Measurements from ENCODE around the gene MR1.

Gene MR1

DNA sequence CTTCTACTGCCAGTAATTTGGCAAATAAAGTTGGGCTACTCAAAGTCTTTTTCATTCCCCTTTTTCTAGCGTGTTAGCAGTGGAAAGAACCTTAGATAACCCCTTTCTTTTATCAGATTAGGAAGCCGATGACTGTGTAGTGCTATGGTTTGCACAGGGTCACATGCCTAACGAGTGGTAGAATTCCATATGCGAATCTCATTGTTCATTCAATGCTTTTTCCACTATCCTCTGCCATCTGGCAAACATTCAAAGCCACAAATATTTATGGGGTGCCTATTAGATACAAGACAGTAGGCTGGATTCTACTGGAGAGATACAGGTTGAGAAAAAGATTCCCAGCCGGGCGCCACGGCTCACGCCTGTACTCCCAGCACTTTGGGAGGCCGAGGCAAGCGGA lies 39.9 kb downstream of the MR1 start:
- DNase-seq, result no peak

DNA sequence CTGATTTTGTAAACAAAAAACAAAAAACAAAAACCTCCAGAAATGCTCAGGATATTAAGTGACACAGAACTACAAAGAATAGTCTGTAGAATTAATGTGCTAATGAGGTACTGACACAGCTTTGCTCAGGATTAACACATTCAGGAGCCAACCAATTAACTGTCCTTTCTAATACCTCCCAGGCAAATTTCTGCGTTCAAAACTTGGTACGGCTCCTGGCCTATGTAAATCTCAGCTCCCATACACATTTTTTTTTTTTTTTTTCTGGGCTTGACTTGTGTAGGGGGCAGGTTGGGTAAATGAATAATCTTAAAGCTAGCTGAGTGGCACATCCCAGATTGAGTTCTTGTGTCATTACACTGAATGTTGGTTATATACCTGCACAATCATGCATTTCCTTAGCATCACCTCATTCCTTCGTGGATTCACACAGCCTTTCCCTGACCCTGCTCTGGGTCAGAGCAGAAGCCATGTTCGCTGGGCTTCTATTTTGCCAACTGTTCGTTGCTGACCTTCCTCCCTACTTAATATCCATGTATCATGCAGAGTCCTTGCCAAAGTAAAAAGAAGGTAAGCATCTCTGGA lies 42.1 kb downstream of the MR1 start:
- DNase-seq, result no peak

DNA sequence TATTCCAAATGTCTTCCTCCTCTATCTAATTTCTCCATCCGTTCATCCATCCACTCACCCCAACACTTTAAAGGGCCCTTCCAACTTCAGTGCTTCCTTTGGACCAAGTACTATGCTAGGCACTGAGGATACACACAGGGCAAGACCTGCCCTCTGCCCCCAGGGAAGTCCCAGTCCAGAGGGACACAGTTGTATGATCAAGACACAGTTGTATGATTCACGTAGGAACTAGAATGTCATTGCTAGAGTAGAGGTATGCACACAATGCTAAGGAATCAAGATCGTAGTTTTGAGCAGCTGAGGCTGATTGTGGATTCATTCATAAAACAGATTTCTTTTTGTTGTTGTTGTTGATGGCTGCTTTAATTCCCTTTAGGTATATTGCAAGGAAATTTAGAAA lies 43.1 kb downstream of the MR1 start:
- no peak for DNase-seq

DNA sequence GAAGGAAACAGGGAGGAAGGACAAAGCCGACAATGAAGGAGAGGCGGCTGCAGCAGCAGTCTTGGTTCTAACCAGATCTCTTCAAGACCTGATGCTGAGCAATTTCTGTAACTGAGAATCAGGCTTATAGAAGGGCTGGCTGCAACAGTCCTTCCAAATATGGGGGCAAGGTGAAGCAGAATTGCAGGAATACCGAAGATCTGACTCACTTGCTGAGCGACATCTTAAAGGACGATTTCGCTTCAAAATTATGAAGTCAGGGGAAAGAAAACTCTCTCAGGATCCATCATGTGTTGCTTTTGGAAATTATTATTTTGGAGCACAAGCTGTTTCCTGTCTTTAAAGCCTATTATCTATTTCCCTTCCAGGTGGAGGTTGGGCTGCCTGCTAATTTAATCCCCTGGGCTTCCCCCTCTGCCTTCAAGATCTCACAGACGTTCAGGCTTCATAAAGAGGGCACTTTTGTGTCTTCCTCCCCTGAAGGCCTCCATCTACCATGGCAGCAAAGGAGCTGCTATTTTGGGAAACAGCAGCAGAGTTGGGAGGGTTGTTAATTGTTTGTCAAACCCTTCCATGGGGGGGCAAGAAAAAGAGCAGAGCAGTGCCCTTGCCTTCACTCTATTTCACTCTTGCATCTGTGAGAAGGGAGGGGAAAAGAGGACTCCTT lies 43.9 kb downstream of the MR1 start:
- DNase-seq, result no peak

DNA sequence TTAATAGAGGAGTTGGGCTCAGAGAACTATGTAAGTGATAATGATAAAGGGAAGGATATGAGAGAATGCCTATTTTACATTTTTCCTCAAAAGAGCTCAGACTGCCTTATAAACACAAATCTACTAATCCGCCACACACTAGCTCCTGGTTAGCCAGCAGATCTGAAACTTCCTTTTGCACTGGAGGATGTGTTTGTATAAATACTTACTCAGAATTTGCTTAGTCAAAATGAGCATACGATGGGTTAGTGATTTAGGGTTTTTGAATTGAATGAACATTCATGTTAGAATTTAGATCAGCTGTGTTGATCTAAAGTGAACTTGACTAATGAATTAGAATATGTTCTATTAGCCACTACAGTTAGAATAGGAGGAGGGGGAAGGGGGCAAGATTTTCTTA lies 45.6 kb downstream of the MR1 start:
- no peak for DNase-seq

DNA sequence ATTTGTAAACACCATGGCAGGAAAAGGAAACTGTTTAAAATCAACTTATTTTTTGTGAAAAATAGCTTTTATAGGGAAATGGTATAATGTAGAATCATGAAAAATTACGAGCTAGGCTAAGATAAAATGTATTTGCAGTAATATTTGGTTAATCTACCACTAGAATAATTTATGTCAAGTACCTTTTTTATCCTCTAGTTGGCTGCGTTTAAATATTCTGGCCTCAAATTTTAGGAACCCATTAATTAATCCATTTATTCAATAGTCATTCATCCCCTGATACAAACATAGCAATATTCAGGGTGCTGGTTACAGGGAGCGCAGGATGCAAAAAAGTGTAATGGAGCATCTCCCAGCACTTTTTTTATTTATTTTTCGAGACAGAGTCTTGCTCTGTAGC lies 46.1 kb downstream of the MR1 start:
- DNase-seq, result no peak

DNA sequence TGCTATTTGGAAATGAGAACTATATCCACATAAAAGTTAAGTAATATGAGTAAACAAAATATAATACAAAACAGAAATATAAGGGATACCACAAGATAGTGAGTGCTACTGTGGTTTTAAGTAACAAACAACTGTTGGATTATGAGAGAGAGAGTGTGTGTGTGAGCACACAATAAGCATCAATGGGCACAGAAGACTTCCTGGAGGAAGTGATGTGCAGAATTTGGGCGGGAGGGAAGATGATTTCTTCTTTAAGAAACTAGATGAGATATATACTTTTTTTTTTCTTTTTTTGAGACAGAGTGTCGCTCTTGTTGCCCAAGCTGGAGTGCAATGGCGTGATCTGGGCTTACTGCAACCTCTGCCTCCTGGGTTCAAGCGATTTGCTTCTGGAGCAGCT lies 46.8 kb downstream of the MR1 start:
- no peak for DNase-seq

DNA sequence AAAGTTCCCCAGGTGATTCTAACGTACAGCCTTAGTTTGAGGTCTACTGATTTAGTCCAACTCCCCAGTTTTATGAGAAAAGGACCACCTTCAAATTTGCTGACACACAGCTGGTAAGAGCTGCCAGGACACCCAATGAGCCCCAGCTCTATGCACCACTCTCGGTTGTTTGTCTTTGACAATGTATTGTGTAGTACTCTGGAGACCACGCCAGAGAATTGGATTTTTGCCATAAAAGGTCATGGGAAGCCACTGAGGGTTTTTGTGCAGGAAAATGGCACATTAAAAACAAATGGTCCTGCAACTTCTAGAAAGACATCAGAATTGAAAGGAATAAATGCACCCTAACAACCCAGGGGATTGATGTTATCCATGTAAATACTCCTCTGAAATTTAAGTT lies 47.6 kb downstream of the MR1 start:
- DNase-seq, result no peak

DNA sequence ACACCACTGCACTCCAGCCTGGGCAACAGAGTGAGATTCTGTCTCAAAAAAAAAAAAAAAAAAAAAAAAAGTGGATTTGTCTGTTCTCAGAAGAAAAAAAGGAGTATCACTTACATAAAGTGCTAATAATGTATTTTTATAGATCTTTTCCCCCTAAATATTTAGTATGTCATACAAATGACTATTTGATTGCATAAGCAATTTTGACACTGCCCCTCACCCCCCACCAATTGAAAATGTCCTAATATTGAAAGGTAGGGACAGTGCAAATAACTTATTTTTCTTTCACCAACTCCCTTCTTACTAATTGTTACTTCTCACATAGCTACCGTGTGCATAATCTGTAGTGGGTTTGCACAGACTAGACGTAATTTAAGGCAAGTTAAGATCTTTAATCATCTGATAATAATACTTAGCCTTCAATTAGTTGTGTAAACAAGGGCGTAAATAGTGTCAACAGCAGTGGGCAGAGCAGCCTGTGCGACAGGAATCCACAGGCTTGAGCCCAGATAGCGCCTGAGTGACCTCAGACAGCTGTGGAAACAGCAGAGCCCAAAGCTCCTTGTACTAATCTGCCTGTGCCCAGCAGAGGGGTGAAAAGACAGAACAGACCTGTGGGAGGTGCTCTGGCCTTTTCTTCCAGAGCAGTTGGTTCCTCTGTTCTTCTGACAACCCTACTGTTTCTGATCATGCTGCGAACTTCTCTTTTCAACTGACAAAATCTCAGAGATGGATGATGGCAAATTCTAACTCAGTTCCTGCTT lies 50.2 kb downstream of the MR1 start:
- DNase-seq, result peak; percentile 78

DNA sequence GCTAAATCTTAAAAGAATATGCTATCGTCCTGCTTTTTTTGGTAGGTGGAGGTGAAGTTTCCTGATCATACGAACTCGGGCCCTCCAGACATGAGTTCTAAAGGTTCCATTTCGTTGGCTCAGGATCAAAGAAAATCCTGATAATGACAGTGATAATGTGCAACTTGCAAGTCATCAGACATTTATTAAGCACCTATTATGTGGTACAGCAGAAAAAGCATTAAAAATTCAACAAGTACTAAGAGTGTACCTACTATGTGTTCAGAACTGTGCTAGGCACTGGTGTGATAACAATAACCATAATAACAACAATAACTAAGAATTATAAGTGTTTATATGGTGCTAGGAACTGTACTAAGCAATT lies 50.8 kb downstream of the MR1 start:
- DNase-seq, result no peak

DNA sequence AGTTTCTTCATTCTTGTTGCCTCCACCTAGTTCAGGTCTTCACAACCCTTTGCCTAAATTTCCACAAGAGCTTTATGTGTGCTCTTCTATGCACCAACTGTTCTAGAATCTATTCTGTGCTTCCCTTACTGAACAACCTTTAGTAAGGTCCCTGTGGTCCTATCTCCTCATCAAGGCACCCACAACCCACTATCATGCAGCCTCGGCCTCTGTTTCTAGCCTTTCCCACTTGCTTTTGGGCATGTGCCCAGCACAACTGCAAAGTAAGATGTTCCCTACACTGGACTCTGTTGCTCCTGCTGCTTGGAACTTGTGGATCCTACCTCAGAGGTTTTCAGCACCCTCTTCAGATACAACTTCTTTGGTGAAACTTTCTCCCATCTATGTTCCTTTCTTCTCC lies 52.3 kb downstream of the MR1 start:
- DNase-seq, result no peak

DNA sequence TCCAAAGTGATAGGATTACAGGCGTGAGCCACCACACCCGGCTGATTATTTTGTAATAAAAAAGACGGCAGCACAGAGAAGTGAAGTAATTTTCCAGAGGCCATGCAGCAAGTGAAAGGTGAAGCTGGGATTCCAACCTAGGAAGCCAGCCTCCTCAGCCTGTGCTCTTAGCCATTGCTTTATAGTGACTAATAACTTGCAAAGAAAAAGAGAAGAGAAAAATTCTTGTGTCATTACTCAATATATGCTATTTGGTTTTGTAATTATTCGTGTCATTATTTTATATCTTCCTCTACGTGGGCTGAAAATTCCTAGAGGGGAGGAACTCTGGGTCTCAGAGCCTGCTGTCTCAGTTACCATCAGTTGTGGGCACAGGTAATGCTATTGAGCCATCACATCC lies 53.1 kb downstream of the MR1 start:
- DNase-seq, result no peak

DNA sequence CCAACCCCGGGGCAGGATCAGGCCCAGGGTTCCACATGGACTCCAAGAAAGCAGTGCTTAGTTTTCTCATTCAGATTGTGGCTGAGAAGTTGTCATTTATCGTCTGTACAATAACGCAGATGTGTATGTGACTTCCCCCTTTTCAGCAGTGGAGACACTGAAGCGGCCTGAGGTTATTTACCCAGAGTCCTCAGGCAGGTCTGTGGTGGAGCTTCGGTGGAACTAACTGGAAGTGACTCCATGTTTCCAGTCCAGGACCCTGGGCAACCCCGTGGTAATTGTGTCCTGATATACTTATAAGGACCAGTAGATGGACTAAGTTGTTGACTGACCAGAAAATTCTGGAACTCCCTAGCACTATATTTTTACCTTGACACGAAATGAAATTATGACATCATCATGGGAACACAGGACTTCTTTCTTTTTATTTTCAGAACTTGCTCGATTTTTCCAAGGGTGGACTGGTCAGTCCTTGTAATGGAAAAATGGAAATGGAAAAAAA lies 53.7 kb downstream of the MR1 start:
- DNase-seq, result peak; percentile 78

DNA sequence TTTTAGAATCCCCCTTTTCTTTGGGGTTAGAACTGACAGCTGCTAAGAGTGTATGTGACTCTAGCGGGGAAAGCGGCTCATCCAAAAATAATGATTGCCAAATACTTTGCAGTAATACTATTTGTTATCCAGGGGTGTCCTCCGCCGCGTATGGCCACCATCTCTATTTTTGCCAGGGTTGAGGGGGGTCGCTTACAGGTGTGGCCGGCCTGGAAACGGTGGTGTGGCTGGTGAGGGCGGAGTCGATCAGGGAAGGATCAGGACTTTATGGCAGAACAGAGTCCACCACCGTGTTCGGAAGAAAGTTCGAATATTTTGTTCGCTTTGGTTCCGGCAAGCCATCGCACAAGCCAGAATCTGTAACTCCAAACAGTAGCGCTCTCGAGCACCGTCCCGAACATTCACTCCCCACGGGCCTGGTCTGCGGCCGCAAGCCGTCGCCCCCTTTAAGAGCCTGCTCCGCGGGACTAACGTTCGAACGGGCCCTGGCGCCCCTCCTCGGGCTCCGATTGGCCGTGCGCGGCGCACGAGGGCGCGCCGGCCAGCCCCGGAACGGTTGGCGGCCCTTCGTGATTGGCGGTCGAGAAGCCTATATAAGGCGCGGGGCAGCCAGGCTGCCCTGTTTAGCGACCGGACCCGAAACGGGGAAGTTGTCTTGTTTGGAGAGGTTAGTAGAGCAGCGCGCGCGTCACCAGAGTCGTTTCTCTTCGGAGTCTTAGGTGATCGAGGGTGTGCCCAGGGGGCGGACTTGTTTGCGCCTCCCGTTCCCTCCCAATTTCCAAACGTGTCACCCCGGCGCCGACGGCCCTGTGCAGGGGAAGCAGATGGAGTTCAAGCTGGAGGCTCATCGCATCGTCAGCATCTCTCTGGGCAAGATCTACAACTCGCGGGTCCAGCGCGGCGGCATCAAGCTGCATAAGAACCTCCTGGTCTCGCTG lies 54.6 kb downstream of the MR1 start, which contains the start of gene IER5:
IER5 (plus strand) TSS at position 622 of the 938 bp plus-strand sequence; CDS start at position 825, 203 bp downstream.
- peak; percentile 96 for DNase-seq

DNA sequence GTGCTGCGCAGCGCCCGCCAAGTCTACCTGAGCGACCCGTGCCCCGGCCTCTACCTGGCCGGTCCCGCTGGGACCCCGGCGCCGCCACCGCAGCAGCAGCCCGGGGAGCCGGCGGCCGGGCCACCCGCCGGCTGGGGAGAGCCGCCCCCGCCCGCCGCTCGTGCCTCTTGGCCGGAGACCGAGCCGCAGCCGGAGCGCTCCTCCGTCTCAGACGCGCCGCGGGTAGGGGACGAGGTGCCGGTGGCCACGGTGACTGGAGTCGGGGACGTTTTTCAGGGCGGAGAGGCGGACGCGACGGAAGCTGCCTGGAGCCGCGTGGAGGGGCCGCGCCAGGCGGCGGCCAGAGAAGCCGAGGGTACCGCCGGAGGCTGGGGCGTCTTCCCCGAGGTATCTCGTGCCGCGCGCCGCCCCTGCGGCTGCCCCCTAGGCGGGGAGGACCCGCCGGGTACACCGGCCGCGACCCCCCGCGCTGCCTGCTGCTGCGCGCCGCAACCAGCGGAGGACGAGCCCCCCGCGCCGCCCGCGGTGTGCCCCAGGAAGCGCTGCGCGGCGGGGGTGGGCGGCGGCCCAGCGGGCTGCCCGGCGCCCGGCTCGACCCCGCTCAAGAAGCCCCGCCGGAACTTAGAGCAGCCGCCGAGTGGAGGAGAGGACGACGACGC lies 55.4 kb downstream of the MR1 start:
- DNase-seq, result no peak

DNA sequence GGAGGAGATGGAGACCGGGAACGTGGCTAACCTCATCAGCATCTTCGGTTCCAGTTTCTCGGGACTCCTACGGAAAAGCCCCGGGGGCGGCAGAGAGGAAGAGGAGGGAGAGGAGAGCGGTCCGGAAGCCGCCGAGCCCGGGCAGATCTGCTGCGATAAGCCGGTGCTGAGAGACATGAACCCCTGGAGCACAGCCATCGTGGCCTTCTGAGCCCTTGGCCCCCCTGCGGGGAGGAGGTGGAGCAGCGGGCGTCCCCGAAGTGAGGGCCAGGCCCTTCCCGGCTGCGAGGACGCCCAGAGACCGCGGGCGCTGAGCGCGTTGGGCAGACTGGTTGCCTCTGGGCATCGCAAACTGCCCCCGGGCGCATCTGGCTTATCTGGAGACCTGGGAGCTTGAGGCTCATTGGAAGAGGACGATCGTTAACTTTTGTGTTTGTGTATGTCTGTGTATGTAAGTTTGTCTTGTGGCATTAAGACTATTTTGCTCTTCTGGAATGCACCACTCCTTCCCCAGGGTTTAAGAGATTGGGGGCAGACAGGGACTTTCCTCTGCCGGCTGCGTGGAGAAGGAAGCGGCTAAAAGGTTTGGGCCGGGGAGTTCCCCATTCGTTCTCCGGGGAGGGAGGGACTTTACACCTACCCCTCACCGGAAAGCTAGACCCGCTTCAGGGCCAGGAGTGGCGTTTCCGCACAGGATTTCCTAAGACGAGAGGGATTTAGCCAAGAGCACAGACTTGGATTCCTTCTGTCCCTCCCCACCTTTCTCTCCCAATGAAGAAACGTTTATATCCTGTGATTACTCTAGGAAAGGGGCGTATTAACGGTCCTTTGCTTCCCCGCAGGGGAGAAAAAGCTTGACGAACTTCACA lies 56.1 kb downstream of the MR1 start:
- peak; percentile 34 for DNase-seq

DNA sequence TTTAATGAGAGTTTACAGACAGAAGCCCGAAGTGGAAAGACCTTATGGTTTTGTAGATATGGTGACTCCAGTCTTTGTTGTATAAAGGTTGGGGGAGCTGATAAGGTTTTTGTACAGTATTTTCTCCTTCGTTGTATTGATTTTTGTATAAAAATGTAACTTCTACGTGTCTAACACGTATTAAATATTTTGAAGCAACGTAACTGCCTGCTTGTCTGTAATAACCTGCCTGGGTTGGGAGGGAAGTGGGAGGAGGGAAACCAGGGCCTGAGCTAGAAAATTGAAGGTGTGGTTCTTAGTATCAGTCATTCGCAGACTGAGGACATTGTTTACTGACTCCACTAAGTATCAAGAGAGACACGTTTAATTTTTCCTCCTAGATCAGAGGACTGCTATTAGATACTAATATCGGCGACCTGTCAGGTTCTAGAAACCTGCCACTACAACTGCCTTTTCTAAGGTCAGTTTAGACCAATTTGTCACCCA lies 56.9 kb downstream of the MR1 start:
- DNase-seq, result no peak

DNA sequence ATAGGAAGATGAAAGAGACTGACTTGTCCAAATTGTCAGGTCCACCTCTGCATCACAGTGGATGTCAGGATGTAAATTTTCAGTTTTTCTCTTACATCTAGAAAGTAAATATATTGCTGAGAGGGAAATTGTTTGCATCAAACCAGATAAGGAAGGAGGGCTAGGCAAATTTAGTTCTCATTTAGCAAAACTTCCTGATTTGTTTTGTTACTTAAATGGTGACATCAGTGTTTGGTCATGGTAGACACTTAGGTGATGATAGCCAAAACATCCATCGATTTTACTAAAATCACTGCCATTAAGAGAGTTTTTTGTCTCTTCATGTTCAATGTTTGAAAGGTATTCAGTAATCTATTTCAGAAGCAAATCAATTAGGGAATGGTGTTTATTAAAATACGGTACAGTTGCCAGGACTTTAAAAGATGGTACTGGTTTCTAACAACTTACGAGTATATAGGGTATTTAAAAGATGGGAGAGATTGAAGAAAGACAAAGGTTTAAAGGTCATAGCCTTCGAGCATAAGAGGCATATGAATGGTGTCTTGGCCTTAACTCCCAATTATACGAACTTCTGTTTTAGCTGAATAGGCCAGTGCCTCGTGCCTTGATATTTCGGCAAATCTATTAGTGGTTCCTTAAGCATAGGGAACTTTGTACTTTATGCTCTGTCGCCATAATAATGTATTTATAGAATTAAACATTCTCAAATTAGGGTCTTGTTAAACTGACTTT lies 57.7 kb downstream of the MR1 start:
- no peak for DNase-seq

DNA sequence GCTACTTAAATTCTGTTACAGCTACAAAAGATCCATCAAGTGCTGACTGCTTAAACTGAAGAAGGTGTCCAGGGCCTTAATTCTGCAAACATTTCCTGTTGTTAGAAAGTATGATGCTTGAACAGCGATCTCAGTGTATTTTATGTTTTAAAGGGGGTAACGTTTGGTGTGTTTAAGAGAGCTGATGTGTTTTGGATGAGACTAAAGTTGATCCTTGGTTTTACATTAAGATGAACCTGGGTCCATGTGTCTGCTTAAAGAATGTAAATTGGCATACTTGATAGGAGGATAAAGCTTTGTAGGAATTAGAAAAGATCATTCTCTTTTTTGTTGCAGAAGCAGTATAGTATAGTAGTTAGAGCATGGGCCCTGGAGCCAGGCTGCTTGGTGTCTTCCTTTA lies 58.3 kb downstream of the MR1 start:
- no peak for DNase-seq

DNA sequence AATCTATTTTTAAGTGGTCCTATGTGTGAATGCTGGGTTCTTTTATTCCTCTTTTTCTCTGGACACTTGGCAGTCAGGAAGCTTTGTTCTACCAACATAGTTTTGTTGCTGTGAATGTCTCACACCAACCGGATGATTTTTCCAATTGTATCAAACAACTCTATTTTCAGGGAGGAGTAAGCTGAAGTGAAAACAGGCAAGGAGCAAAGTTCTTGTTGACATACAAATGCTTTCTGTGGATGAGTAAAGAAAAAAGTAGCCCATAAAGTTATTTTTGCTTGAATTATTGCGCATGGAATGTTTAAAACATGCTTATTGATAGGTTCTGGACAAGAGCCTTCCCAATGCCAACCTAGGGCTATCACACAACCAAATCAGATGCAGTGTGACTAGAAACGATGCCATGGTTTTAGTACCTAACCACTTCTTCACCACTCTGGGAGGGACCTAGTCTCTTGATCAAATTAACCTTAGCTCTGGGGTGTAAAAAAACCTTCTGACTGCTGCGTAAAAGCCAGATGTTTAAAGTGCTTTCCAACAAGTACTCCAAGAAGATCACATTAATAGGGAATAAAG lies 59.2 kb downstream of the MR1 start:
- no peak for DNase-seq

Data from GDM1 (cell line).